PC-3 (cell line): ENCODE measurements around the gene TATDN3.

Experiments
- EZH2 ChIP-seq: fragments of 300-600 bp; sonication (generic); IDR thresholded peaks from one replicate; pipeline ENCODE4 v1.6.1; 2017; ENCODE audit warnings: antibody characterized with exemption, mild to moderate bottlenecking, low read length; ENCODE audit not compliant: unreplicated experiment
- EZH2phosphoT487 ChIP-seq: fragments of 300-600 bp; sonication (generic); IDR thresholded peaks from 2 replicates; pipeline ENCODE4 v1.6.1; 2018; ENCODE audit warnings: mild to moderate bottlenecking, antibody characterized with exemption, low read length, borderline replicate concordance
- TF ChIP-seq, protein P1 (sequence below): fragments of 300-600 bp; sonication (generic); conservative IDR thresholded peaks from 2 replicates; pipeline ENCODE4 v1.5.1; 2017; ENCODE audit warnings: antibody characterized with exemption, low read depth, mild to moderate bottlenecking, low read length

DNA sequence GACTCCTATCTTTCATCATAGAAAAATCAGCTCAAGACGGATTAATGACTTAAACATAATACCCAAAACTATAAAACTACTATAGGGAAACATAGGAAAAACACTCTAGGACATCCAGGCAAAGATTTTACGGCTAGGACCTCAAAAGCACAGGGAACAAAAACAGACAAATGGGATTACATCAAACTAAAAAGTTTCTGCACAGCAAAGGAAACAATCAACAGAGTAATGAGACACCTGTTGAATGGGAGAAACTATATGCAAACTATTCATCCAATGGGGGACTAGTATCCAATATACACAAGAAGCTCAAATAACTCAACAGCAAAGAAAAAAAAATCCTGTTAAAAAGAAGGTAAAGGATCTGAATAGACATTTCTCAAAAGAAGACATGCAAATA is 18.7 kb upstream of the TATDN3 start:
- TF ChIP-seq EZH2 (no peak), EZH2phosphoT487 (no peak)
- TF ChIP-seq, protein P1, sequence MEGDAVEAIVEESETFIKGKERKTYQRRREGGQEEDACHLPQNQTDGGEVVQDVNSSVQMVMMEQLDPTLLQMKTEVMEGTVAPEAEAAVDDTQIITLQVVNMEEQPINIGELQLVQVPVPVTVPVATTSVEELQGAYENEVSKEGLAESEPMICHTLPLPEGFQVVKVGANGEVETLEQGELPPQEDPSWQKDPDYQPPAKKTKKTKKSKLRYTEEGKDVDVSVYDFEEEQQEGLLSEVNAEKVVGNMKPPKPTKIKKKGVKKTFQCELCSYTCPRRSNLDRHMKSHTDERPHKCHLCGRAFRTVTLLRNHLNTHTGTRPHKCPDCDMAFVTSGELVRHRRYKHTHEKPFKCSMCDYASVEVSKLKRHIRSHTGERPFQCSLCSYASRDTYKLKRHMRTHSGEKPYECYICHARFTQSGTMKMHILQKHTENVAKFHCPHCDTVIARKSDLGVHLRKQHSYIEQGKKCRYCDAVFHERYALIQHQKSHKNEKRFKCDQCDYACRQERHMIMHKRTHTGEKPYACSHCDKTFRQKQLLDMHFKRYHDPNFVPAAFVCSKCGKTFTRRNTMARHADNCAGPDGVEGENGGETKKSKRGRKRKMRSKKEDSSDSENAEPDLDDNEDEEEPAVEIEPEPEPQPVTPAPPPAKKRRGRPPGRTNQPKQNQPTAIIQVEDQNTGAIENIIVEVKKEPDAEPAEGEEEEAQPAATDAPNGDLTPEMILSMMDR: no peak
